Germinal center (tissue), 1 donor: ENCODE measurements around the gene HNRNPUL1.
"Not testable (repeated sequence)": the region's sequence is repeated elsewhere in the genome, so short reads cannot be mapped to it uniquely, and the experiment has no call there.

Source experiments
- DNase-seq: peaks from one replicate; pipeline ENCODE4 v3.0.0; 2012; ENCODE audit warnings: mixed read lengths, low spot score

The HNRNPUL1 gene

GRCh38 chr19:41263850-41264580 lies at the start of gene HNRNPUL1:
Gene HNRNPUL1, plus strand, starts transcription at chr19:41264372. Its CDS starts 132 bp downstream, at chr19:41264504.
- peak; percentile 100 for DNase-seq

- DNase-seq = no peak
These were observed 46.4 kb upstream of the HNRNPUL1 start for GRCh38 chr19:41217741-41218140.

- no peak for DNase-seq
These were observed 45.9 kb upstream of the HNRNPUL1 start for GRCh38 chr19:41218249-41218614.

- DNase-seq = no peak
These were observed 45.3 kb upstream of the HNRNPUL1 start, which contains the start of gene AXL for GRCh38 chr19:41218615-41219507. Gene AXL, plus strand, starts transcription at chr19:41219223. Its CDS starts 170 bp downstream, at chr19:41219393.

GRCh38 chr19:41219924-41220567 lies 44.1 kb upstream of the HNRNPUL1 start:
- DNase-seq = no peak

GRCh38 chr19:41220811-41221210 lies 43.4 kb upstream of the HNRNPUL1 start:
- no peak for DNase-seq

- DNase-seq = no peak
These were observed 42.5 kb upstream of the HNRNPUL1 start for GRCh38 chr19:41221514-41222205.

GRCh38 chr19:41222240-41222639 lies 41.9 kb upstream of the HNRNPUL1 start:
- no peak for DNase-seq

- DNase-seq = no peak
These were observed 40.5 kb upstream of the HNRNPUL1 start for GRCh38 chr19:41223431-41224234.

- no peak for DNase-seq
These were observed 39.5 kb upstream of the HNRNPUL1 start for GRCh38 chr19:41224632-41225031.

- no peak for DNase-seq
These were observed 38.7 kb upstream of the HNRNPUL1 start for GRCh38 chr19:41225238-41226052.

GRCh38 chr19:41226053-41226873 lies 37.9 kb upstream of the HNRNPUL1 start:
- no peak for DNase-seq

GRCh38 chr19:41226874-41227390 lies 37.2 kb upstream of the HNRNPUL1 start:
- no peak for DNase-seq

GRCh38 chr19:41228486-41228885 lies 35.7 kb upstream of the HNRNPUL1 start:
- no peak for DNase-seq

GRCh38 chr19:41229338-41229737 lies 34.8 kb upstream of the HNRNPUL1 start:
- not testable (repeated sequence) for DNase-seq

- no peak for DNase-seq
These were observed 33.9 kb upstream of the HNRNPUL1 start for GRCh38 chr19:41230067-41230857.

- DNase-seq = no peak
These were observed 31.5 kb upstream of the HNRNPUL1 start for GRCh38 chr19:41232686-41233085.

- DNase-seq = no peak
These were observed 30.4 kb upstream of the HNRNPUL1 start for GRCh38 chr19:41233748-41234240.
